GM12878 (cell line): ENCODE results near the gene DUOXA2. TPM values are rescaled to one million over a fixed set of nuclear protein-coding genes. Genes with fewer than 3 reads are reported as not detected.

ENCODE experiments used
- ATAC-seq: fragments of 200-7000 bp; cut with Tn5 transposase; 3 replicates; pipeline ENCODE4 v1.9.1; 2020; ENCODE audit warnings: mild to moderate bottlenecking, moderate library complexity
- BruUV-seq: library from RNA; stranded (reverse); fragments of 400-500 nt; replicated peaks from 2 replicates; lab custom pipeline; 2021; lab: Mats Ljungman, UMichigan
- CTCF ChIA-PET: fragments of 300-600 bp; sonication (Branson Sonifier 250); formaldehyde crosslinking; extraction: SDS; loops from one replicate; lab custom pipeline; 2021; ENCODE audit warnings: inconsistent platforms; lab: Yijun Ruan, JAX
- POLR2A ChIA-PET: fragments of 350-600 bp; formaldehyde crosslinking; extraction: SDS; loops from one replicate; lab custom pipeline; 2021; ENCODE audit warnings: inconsistent platforms; lab: Charles Lee
- RAD21 ChIA-PET: fragments of 300-600 bp; sonication (Branson Sonifier 250); formaldehyde crosslinking; loops from one replicate; lab custom pipeline; 2023; ENCODE audit warnings: antibody characterized with exemption; ENCODE audit not compliant: unreplicated experiment; lab: Charles Lee
- SMC1A ChIA-PET: fragments of 300-600 bp; sonication (Branson Sonifier 250); formaldehyde crosslinking; loops from one replicate; lab custom pipeline; 2023; ENCODE audit not compliant: unreplicated experiment, uncharacterized antibody; lab: Charles Lee
- DNase-seq: peaks from one replicate; pipeline ENCODE4 v3.0.0-alpha.2; 2011; ENCODE audit warnings: low read depth, low spot score
- FAIRE-seq: peaks from 3 replicates; lab custom pipeline; 2011; peaks lifted over from hg19 to GRCh38; lab: Jason Lieb, UNC
- H2AFZ ChIP-seq: 2 replicates; pipeline ENCODE4 v1.6.0; 2011; ENCODE audit warnings: low read depth, low read length, control low read depth; ENCODE audit not compliant: control insufficient read depth
- H3K27ac ChIP-seq: 2 replicates; pipeline ENCODE4 v1.5.1; 2011; ENCODE audit warnings: control low read depth; ENCODE audit not compliant: control insufficient read depth, insufficient read depth
- H3K27me3 ChIP-seq, 2 experiments: replicated peaks in 1 of 2; 2 replicates each; pipeline versions ENCODE4 v1.6.0 to v1.6.1; 2011; ENCODE audit warnings: low read length in 1 of 2; ENCODE audit not compliant: control insufficient read depth in 2 of 2, insufficient read depth in 2 of 2
- H3K36me3 ChIP-seq, 2 experiments: 2 replicates each; pipeline ENCODE4 v1.5.1; 2011; ENCODE audit warnings: low read length in 1 of 2; ENCODE audit not compliant: control insufficient read depth in 2 of 2, insufficient read depth in 2 of 2
- H3K4me1 ChIP-seq: 2 replicates; pipeline ENCODE4 v1.6.1; 2011; ENCODE audit warnings: mild to moderate bottlenecking, low read length, moderate library complexity, mixed read lengths; ENCODE audit not compliant: control insufficient read depth, insufficient read depth
- H3K4me2 ChIP-seq: 2 replicates; pipeline ENCODE4 v1.6.0; 2011; ENCODE audit warnings: control low read depth; ENCODE audit not compliant: control insufficient read depth, insufficient read depth
- H3K4me3 ChIP-seq: fragments of 200-600 bp; sonication (generic); 2 replicates; pipeline ENCODE4 v1.5.1; 2016
- H3K79me2 ChIP-seq: 2 replicates; pipeline ENCODE4 v1.6.0; 2011; ENCODE audit warnings: low read length; ENCODE audit not compliant: control insufficient read depth, insufficient read depth
- H3K9ac ChIP-seq: 2 replicates; pipeline ENCODE4 v1.8.0; 2011; ENCODE audit warnings: low read length, control low read depth, mixed read lengths; ENCODE audit not compliant: control insufficient read depth, insufficient read depth
- H3K9me3 ChIP-seq: replicated peaks from 3 replicates; pipeline ENCODE4 v1.5.1; 2011; ENCODE audit warnings: mild to moderate bottlenecking, low read length; ENCODE audit not compliant: control insufficient read depth, insufficient read depth
- H4K20me1 ChIP-seq: 2 replicates; pipeline ENCODE4 v1.6.0; 2011; ENCODE audit not compliant: control insufficient read depth, insufficient read depth
- DPF2 ChIP-seq: fragments of 450-650 bp; IDR thresholded peaks from 2 replicates; pipeline ENCODE4 v1.6.1; 2017; ENCODE audit warnings: mild to moderate bottlenecking
- IRF4 ChIP-seq: IDR thresholded peaks from 2 replicates; pipeline ENCODE4 v1.6.1; 2011; ENCODE audit warnings: low read depth, low read length
- MEF2A ChIP-seq: IDR thresholded peaks from 2 replicates; pipeline ENCODE4 v1.6.1; 2011; ENCODE audit warnings: low read depth, mild to moderate bottlenecking, low read length, moderate library complexity; ENCODE audit not compliant: insufficient read depth
- PAX5 ChIP-seq: IDR thresholded peaks from 2 replicates; pipeline ENCODE4 v1.6.1; 2011; ENCODE audit warnings: low read depth, low read length, borderline replicate concordance
- POLR2A ChIP-seq: IDR thresholded peaks from 2 replicates; pipeline ENCODE4 v1.6.1; 2011; ENCODE audit warnings: low read depth, mild to moderate bottlenecking, low read length
- RELA ChIP-seq: fragments of 450-650 bp; IDR thresholded peaks from 2 replicates; pipeline ENCODE4 v1.8.0; 2014; ENCODE audit warnings: borderline replicate concordance; ENCODE audit not compliant: partially characterized antibody
- TBL1XR1 ChIP-seq: IDR thresholded peaks from 2 replicates; pipeline ENCODE4 v1.6.1; 2012; ENCODE audit warnings: low read depth, low read length, improper control_type of control experiment
- ZNF687 ChIP-seq: fragments of 450-650 bp; IDR thresholded peaks from 2 replicates; pipeline ENCODE4 v1.6.1; 2017; ENCODE audit warnings: mild to moderate bottlenecking, moderate library complexity
- WGBS: methylation state at CpG from one replicate; pipeline ENCODE4 v1.1.6; 2016; ENCODE audit warnings: low lambda C conversion rate; ENCODE audit not compliant: insufficient replicate concordance, insufficient coverage; ENCODE audit errors: missing lambda C conversion rate; 5-methylcytosine and 5-hydroxymethylcytosine counted together
- in situ Hi-C: fragments of 300-500 bp; cut with MboI; formaldehyde crosslinking; loops from 9 replicates; pipeline ENCODE4 v1.14.3; 2018; ENCODE audit warnings: mixed read lengths
- intact Hi-C: fragments of 100-400 bp; cut with micrococcal nuclease; formaldehyde crosslinking; loops from one replicate; pipeline ENCODE4 v1.14.2; 2022; ENCODE audit not compliant: unreplicated experiment
- polyA plus RNA-seq, 11 experiments: library from polyadenylated mRNA; depleted of rRNA in 4 of 11; unstranded in 6 of 11; stranded (reverse) in 5 of 11; fragments of >200 nt; fragmentation: Nextera tagmentation in 4 of 11; fragmentation: Illumina TruSeq in 1 of 11; extraction: Ambion mirVana in 4 of 11; extraction: Trizol in 1 of 11; gene quantifications; 1 replicate in 1 of 11; 2 replicates in 10 of 11; pipeline versions ENCODE4 v1.2.1 to v1.2.3, GENCODE V29; 2011 to 2016; ENCODE audit warnings: inconsistent platforms in 2 of 11, missing spikeins in 2 of 11, low read depth in 1 of 11
- total RNA-seq, 4 experiments: library from RNA; depleted of rRNA in 3 of 4; stranded (reverse); fragments of >200 nt in 3 of 4; fragmentation: Illumina TruSeq in 1 of 4; extraction: Trizol in 1 of 4; gene quantifications; 2 replicates each; pipeline versions ENCODE4 v1.2.1 to v1.2.3, GENCODE V29; 2013 to 2021

DUOXA2 gene
- total and polyA plus RNA-seq, 10 of the 15 experiments (the other 5 are each of a cell fraction or from before 2014, with no cell fraction given) = not detected

GRCh38 chr15:45132844-45133560 is 18.9 kb downstream of the DUOXA2 start:
- POLR2A ChIA-PET = no interaction called here
- 15% methylated on average over 3 of the region's 3 CpGs for WGBS
- no peaks in the 10 kb centered on the region for H4K20me1 ChIP-seq

GRCh38 chr15:45133561-45133920 is 19.4 kb downstream of the DUOXA2 start:
- H2AFZ ChIP-seq = no peak overlapping the region
- in situ Hi-C loops (no loop called here), intact Hi-C loops (no loop called here)
- no peaks in the 10 kb centered on the region for H3K79me2 ChIP-seq
- H3K27ac ChIP-seq = no peak overlapping the region
- H4K20me1 ChIP-seq = no peaks in the 10 kb centered on the region
- ATAC-seq (no peak), FAIRE-seq (no peak), DNase-seq (no peak)
- POLR2A ChIA-PET = no interaction called here
- no peak overlapping the region for H3K4me2 ChIP-seq
- RAD21 ChIA-PET = interaction anchor here (1.2 kb wide), 1 partner anchor 165 kb away, joined by 4 read pairs; no protein-coding TSS in a partner anchor
- CTCF ChIA-PET = interaction anchor here (1.2 to 4.6 kb wide), 3 partner anchors 9 to 71 kb away, joined by 3 to 23 read pairs (median 5); no protein-coding TSS in a partner anchor
- no peaks in the 10 kb centered on the region for H3K36me3 ChIP-seq
- no TSS peak for BruUV-seq
- no peak for TF ChIP-seq TBL1XR1
- TF ChIP-seq MEF2A = no peak
- TF ChIP-seq PAX5 = no peak
- no peak for TF ChIP-seq IRF4
- no peak for TF ChIP-seq ZNF687
- no peak for TF ChIP-seq DPF2
- H3K4me3 ChIP-seq = no peak overlapping the region
- SMC1A ChIA-PET = interaction anchor here (1.2 to 1.5 kb wide), 2 partner anchors 9 to 47 kb away, joined by 3 to 4 read pairs; no protein-coding TSS in a partner anchor
- no peaks in the 10 kb centered on the region for H3K9me3 ChIP-seq
- H3K9ac ChIP-seq = no peak overlapping the region
- WGBS = 26% methylated on average over 5 of the region's 5 CpGs
- no peaks in the 10 kb centered on the region for H3K4me1 ChIP-seq
- peaks cover 5 to 14% of the 10 kb centered on the region in 2 experiments; a peak in 3 of 4 replicates for H3K27me3 ChIP-seq

More at GRCh38 chr15:45132844-45133560, 18.9 kb downstream of the DUOXA2 start:
- no peak for TF ChIP-seq POLR2A
- no peak for TF ChIP-seq RELA
- CTCF ChIA-PET = interaction anchor here (1.2 to 4.6 kb wide), 4 partner anchors 9 to 71 kb away, joined by 3 to 23 read pairs (median 7); no protein-coding TSS in a partner anchor
- no peaks in the 10 kb centered on the region for H3K9me3 ChIP-seq
- H3K9ac ChIP-seq = no peak overlapping the region
- no peak for DNase-seq
- no peak for FAIRE-seq
- H3K4me2 ChIP-seq = no peak overlapping the region
- H3K4me1 ChIP-seq = no peaks in the 10 kb centered on the region
- no peak overlapping the region for H2AFZ ChIP-seq
- no peak overlapping the region for H3K4me3 ChIP-seq
- no peaks in the 10 kb centered on the region for H3K79me2 ChIP-seq
- in situ Hi-C loops = no loop called here
- no peak overlapping the region for H3K27ac ChIP-seq
- peaks cover 5 to 14% of the 10 kb centered on the region in 2 experiments; a peak in 3 of 4 replicates for H3K27me3 ChIP-seq
- H3K36me3 ChIP-seq = no peaks in the 10 kb centered on the region
- SMC1A ChIA-PET = interaction anchor here (1.2 to 1.5 kb wide), 2 partner anchors 9 to 48 kb away, joined by 3 to 4 read pairs; no protein-coding TSS in a partner anchor
- no peak for ATAC-seq
- no TSS peak for BruUV-seq
- intact Hi-C loops = no loop called here
- RAD21 ChIA-PET = interaction anchor here (1.2 kb wide), 1 partner anchor 164 kb away, joined by 4 read pairs; no protein-coding TSS in a partner anchor
